Ecto neural progenitor cell (in vitro differentiated cells): ENCODE measurements around the gene ELOB.

Source experiments
- DNase-seq: peaks from one replicate; pipeline ENCODE4 v3.0.0-alpha.2; 2018; ENCODE audit warnings: low spot score

The ELOB gene

DNA sequence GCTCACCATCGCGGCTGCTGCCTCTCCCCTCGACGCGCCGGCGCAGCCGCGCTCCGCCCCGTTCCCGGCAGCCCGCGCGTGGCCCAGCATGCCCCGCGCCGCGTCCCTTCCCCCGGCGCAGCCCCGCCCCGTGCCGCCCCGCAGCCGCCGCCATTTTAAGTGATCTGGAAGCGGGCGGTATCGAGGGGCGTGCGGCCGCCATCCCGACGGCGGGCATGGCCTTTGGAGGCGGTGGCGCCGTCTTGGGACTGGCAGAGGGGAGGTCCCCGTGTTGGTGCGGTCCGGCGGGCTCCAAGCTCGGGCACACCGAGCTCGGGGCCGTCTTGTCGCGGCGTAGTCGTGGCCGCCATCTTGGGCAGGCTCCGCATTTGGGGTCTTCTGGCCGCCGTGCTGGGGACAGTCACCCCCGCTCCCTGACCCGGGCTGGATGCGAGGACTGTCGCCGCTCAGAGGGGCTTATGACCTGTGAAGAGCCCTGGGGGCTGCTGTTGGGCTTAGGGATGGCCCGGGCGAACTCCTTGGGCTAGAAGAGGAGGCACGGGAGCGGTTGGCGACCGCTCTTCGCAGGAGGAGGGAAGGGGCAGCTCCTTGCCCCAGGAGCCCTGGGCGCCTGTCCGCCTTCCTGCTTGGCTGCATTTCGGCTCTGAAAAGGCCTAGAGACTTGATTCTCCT is at the start of gene ELOB:
ELOB (minus strand) TSS at position 50 of the 672 bp plus-strand sequence; CDS start at position 9, 41 bp downstream.
- peak; percentile 95 for DNase-seq

DNA sequence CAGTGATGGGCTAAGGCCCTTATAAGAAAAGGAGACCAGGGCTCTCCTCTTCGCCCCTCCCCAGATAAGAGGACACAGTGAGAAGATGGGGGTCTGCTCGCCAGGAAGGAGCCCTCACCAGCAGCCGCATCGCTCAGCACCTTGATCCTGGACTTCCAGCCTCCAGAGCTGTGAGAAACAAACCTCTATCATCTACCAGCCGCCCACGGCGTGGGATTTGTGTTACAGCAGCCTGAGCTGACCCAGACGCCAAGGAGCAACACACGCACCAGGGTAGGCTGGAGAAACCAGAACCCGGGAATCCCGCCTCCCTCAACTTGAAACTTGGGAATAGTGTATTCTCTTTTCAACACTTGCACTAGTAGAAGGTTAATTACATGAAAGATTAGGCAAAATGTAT is 48.8 kb upstream of the ELOB start:
- DNase-seq, result no peak

DNA sequence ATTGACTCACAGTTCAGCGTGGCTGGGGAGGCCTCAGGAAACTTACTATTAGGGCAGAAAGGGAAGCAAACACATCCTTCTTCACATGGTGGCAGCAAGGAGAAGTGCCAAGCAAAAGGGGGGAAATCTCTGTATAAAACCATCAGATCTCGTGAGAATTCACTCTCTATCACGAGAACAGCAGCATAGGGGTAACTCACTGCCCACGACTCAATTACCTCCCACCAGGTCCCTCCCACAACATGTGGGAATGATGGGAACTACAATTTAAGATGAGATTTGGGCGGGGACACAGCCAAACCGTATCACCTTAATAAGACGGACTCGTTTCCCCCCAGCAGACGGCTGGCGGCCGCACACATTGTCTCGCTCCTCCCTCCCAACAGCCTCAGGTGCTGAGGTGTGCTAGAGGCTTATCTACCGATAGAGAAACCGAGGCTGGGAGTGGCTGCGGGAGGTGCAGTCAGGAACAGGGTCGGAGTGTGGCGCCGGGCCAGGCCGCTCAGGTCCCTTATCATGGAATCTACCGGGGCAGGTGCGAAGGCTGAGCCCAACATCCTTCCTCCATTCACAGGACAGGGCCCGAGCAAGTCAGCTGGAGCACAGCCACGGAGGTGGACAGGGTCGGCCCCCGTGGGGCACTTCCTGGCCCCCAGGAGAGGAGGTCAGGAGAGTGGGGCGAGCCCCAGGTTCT is 48.1 kb upstream of the ELOB start:
- DNase-seq, result no peak

DNA sequence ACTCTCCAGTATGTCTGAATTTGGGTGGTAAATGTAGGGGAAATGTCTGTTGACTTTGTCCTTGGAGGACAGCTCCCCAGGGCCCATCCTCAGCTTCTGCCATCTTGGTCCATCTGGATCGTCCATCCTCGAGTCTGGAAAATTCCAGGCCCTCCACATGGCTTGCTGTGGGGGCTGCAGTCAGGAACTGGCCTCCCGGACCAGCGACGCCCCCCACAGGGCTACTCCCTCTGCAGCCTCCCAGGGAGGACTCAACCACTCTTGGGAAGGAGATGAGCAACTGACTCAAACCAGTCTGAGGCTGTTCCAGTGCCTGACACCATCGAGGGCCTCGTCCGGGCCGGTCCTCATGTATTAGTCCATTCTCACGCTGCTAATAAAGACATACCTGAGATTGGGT is 47.5 kb upstream of the ELOB start:
- no peak for DNase-seq

DNA sequence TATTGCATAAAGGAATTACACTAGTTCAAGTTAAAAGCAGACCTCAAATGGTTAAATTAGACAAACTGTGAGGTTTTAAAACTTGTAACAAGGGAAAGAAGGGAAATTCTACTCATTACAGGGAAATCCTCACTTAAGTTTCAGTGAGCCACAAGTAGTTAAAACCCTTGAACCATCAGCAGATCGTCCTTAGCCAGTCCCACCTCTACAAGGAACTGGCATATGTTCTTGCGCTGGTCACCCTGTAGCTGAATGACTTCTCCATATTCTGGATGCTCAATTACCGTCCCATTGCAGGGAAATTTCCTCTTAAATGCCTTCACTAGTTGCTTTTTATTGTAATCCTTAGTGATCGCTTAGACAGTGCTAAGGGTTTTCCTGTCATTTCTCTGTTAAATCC is 45.4 kb upstream of the ELOB start:
- DNase-seq, result no peak

DNA sequence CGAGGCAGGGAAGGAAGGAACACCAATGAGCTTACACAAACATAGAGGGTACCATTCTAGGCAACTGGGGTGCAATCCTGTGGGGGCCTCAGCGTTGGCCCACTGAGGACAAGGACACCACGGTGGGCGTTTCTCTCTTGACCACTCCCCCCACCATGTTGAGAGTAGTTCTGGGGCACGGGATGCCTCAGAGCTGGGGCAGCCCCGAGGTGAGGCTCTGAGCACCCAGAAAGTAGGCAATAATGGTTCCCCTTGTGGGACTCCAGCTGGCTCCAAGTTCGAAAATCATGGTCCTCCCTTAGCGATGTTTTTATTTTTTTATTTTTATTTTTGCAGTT is 45.0 kb upstream of the ELOB start:
- no peak for DNase-seq

DNA sequence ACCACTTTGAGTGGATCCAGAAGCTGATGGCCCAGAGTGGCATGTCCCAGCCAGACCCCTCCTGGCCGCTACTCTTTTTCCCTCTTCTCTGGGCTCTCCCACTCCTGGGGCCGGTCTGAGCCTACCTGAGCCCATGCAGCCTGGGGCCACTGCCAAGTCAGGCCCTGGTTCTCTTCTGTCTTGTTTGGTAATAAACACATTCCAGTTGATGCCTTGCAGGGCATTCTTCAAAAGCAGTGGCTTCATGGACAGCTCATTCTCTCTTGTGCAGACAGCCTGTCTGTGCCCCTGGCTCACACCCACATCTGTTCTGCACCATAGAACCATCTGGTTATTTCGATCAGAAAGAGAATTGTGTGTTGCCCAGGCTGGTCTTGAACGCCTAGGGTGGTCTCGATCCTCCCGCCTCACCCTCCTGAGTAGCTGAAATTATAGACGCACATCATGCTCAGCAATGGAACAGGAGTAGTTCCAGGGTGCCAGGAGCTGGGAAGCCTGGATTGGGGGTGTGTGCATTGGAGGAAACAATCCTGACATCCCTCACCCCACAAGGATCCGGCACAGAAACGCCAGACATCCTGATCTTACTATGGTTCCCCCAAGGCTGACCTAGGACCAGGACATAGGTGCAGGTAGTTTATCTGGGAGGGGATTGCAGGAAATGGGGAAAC is 44.5 kb upstream of the ELOB start:
- DNase-seq, result no peak

DNA sequence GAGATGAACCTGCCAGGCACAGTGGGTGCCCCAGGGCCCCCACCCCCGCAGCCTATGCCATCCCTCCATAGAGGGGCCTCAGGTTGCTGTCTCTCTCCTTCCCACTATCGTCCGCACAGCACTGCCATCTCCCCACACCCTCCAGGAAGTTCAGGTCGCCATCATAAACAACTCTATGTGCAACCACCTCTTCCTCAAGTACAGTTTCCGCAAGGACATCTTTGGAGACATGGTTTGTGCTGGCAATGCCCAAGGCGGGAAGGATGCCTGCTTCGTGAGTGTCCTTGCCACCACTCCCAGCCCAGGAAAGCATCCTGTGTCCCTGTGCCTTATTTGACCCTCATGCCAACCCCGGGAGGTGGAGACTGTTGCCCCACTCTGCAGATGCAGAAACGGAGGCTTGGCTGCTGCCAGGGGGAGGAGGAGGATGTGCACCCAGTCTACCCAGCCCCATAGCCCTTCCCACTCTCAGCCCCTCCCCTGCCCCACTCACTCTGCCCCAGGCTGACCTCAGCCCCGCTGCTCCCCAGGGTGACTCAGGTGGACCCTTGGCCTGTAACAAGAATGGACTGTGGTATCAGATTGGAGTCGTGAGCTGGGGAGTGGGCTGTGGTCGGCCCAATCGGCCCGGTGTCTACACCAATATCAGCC is 43.9 kb upstream of the ELOB start:
- no peak for DNase-seq

DNA sequence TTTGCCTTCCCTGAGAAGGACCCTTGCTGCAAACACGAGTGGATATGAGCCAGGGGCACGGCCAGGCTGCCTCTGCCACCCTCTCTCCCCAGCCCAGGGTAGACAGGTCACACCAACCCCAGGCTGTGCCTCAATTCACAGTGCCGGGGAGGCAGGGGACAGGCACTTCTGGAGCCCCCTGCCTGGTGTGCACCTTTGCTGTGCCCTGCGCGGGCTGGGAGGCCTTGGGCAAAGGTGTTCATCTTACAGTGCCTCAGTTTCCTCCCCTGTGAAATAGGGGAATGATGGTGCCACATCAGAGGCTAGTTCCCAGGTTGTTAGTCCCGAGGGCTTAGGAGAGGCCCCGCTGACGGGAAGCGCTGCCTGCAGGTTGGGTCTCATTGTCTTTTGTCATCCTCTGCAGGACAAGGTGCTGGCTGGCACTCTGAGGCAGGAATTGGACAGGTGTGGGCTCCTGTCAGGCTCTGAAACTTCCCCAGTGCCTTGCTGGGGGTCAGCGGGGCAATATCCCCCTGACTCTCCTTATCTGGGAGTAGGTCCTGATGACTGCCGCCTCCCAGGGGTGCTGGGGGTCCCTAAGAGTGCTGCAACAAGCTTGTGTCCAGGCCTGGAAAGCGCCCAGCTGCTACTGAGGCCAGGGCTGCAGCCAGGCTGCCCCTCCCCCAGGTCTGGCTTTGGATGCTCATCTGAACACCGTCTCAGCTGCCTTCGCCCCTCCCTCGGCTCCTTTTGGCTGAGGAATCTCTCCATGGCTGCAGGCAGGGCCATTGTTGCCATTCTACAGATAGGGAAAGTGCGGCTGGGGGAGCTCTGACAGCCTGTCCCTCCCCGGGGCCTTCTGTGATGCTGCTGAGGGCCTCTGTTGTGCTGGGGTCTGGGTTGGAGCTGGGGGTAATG is 43.1 kb upstream of the ELOB start:
- no peak for DNase-seq

DNA sequence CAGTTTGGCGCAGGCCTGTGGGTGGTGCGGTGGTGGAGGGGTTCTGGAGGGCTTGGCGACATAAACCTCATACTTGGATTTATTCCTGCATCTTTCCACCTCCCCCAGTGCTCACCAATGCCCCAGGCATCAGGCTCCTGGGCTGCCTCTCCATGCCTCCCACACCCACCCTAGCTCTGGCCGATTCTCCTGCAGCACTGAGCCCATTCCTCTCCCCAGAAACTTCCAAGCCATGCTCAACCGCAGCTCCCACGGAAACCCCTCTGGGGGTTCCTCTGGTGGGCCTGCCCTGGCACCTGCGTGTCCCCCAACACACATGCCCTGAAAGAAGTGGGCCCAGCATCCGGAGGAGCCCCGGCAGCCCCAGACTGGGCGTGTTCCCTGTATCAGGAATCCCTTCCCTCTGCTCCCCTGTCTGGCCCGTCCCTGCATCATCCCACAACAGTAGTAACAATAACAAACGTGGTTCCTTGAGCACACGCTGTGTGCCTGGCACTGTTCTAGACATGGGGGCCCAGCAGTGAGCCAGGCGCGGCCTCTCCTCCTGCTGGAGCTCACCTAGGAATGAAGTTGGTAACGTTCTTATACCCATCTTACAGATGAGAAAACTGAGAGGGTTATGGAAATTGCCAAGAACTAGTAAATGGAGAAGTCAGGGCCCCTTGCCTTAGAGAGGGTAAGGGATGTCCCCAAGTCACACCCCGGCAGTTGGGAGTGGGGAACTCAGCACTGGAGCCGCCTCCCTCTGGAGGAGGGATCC is 42.3 kb upstream of the ELOB start:
- DNase-seq, result no peak

DNA sequence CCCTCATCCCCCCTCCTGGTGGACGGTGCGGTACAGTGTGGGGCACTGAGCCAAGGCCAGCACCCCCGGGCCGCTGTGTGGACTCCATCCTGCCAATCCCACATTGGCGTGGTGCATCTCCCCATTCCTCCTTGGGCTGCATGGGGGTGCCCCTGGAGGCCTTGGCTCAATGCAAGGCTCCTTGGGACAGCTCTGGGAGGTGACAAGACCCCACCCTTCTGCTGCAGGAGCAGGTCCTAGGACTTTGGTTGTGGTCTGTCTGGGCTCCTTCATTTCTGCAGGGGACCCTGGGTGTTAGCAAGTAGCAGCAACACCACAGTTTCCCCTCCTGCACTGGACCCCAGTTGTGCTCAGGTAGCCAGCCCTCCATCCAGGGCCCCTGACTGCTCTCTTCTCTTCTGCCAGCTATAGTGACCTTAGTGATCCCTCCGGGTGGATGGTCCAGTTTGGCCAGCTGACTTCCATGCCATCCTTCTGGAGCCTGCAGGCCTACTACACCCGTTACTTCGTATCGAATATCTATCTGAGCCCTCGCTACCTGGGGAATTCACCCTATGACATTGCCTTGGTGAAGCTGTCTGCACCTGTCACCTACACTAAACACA is 41.3 kb upstream of the ELOB start:
- no peak for DNase-seq

DNA sequence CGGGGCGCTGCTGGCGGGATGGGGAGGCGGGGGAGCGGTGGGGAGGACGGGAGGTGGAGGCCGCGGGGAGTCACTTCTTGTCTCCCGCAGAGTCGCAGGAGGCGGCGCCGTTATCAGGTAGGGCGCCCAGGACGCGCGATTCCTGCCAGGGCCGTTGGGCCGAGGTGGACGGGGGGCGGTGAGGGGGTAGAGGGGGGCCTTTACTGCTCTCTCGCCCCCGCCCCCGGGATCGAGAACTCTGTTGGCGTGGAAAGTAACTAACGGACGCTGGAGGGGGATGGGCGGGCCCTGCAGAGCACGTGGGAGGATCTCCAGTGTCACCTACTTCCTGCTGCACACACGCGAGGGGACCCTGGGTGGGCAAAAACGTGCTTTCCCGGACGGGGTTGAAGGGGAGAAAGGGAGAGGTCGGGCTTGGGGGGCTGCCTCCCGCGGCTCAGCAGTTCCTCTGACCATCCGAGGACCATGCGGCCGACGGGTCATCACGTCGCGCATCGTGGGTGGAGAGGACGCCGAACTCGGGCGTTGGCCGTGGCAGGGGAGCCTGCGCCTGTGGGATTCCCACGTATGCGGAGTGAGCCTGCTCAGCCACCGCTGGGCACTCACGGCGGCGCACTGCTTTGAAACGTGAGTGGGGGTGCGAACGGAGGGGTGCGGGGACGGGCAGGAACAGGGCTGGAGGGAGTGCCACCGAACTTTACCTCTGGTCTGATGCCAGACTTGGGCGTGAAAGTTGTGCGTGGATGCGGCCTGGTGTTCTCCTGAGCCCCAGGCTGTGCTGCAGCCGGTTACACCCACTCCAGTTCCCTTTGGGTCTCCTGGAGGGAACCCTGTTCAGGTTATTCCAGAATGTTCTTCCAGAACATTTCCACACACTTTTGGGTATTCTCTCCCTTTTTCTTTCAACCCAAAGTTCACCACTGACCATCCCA is 40.5 kb upstream of the ELOB start:
- no peak for DNase-seq

DNA sequence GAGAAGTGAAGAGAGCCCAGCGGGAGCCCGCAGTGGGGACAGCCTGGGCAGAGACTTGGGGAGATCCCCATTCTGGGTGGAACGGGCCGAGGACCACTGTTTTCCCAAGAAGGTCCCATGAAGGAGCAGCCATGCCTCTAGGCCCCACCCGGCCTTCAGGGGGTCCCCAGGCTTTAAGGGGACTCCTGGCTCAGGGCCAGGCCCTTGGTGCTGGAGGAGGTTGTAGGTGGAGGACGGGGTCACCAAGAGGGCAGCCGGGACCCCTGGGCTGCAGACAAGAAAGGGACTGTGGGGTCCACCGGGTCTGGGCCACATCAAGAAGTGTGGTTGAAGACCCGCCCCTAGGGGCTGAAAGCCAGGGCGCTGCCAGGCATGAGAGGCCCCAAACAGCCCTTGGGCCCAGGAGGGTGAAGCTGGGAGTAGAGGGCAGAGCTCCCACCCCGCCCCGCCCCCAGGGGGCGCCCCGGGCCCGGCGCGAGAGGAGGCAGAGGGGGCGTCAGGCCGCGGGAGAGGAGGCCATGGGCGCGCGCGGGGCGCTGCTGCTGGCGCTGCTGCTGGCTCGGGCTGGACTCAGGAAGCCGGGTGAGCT is 39.8 kb upstream of the ELOB start, which contains the start of gene PRSS21:
PRSS21 (plus strand) TSS at position 487 of the 589 bp plus-strand sequence; CDS start at position 519, 32 bp downstream.
- no peak for DNase-seq

DNA sequence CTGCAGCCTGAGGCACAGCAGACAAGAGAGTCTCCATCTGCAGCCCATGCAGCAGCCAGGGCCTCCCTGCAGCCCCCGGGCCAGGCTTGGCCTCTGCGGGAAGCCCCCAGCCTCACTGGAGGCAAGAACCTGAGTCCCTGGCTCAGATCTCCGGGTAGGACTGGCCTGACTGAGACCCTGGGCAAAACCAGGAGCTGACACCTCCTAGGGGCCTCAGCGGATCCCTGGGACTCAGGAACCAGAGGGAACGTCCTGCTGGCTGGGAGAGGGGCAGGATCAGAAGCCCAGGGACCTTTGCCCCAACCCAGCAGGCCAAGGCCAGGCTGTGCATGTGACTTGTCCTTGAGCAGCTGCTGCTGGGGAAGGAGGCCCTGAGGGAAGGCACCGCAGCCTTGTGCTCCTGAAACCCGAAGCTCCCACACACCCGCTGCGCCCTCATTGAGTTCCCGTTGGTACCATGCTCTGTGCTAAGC is 38.3 kb upstream of the ELOB start:
- no peak for DNase-seq

DNA sequence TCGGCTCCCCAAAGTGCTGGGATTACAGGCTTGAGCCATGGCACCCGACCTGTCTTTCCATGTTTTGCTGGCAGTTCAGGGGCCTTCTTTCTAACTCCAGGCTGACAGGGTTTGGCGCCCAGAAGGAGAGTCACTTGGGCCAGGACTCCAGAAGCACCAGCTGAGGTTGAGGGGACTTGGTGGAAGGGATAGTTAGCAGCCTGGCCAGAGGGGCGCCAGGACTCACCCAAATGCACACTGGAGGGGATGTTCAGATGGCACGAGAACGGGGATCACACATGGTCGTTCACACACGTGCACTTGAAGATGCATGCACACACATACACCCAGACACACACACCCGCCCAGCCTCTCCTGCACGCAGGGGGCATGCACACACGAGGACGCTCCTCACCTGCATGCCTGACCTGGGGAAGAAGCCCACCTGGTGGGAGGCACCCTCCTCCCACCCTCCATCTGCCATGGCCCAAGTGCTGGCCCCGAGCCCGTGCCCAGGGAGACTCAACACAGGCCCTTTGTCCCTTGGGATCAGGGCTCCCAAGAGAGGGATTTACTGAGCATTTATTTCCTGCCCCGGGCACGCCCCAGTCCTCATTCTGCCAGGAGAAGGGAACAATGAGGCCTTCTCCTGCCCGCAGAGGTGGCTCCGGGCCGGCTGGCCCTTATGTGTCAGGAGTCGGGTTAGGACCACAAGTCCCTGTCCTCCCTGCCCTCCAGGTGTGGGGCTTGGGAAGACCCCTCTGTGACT is 37.6 kb upstream of the ELOB start:
- DNase-seq, result no peak

DNA sequence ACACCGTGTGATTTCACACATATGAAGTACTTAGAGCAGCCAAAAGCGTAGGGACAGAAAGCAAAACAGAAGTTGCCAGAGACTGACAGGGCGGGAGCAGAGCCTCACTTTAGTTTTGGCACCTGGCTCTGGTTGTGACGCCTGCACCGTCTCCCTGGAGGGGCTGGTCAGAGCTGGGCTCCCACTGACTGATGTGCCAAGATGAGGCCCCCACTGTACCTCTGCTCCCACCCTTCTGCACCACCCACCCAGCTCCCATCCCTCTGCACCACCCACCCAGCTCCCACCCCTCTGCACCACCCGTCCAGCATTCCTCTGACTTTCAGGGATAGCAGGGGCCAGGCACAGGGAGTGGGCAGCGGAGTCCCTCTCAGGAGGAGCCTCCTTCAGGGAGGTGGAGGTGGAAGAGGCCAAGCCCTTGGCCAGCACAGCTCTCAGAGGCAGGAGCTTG is 36.7 kb upstream of the ELOB start:
- DNase-seq, result no peak

DNA sequence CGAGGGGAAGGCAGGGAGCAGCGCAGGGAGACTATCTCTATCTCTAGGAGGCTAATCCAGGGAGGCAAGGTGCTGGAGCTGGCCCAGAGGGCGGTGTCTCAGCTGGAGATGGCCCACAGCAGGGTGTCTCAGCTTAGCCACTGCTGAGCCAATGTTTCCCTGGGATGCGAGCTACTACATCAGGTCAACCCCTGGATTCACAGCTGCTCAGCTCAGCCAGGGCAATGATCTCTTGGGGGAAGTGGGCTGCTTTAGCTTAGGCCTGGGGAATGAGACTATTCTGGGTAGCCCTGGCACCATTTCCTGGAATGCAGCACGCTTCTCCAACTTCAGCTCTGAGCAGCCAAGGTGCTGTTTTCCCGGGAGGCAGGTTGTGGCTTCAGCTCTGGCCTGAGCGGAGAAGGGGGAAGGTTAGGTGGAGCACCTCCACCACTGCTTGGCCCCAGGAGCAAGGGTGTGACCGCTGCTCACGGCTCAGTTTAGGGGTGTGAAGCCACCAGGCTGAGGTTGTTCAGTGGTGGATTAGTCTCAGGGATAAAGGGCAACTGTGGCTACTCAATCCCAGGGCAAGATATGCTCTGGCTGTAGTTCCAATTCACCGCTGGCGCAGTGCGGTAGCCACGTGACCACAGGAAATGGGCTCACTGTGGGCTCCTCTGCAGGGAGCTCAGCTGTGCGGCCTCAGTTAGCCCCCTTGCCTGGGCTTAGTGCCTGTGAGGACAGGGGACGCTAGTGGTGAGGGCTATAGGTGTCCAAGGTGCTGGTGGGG is 34.8 kb upstream of the ELOB start:
- peak; percentile 41 for DNase-seq
